ENCODE measurements around the gene CUL1.

CUL1 gene

GRCh38 chr7:148849393-148850098 lies 150.8 kb downstream of the CUL1 start:
- TF ChIP-seq CTCF (conservative IDR thresholded peaks at IDR 0.05; ENCODE audit: low read length), result no peak
- DNase-seq (ENCODE audit: low read depth), result peak; percentile 27
- no peak overlapping the region for H3K4me3 ChIP-seq (ENCODE audit: low read length)

- DNase-seq (ENCODE audit: low read depth), result no peak
- no peak for TF ChIP-seq CTCF (conservative IDR thresholded peaks at IDR 0.05; ENCODE audit: low read length)
- no peak overlapping the region for H3K4me3 ChIP-seq (ENCODE audit: low read length)
These were observed 151.9 kb downstream of the CUL1 start for GRCh38 chr7:148850564-148850963.
